Neural progenitor cell (in vitro differentiated cells): ENCODE results near the gene MYLK. TPM values are rescaled to one million over a fixed set of nuclear protein-coding genes. Genes with fewer than 3 reads are reported as not detected.
"Not testable (repeated sequence)": the region's sequence is repeated elsewhere in the genome, so short reads cannot be mapped to it uniquely, and the experiment has no call there.

Source experiments
- DNase-seq: peaks from one replicate; pipeline ENCODE4 v3.0.0-alpha.2; 2016; ENCODE audit warnings: low spot score
- H2AFZ ChIP-seq: fragments of 200-600 bp; sonication (generic); replicated peaks from 2 replicates; pipeline ENCODE4 v1.6.1; 2016; ENCODE audit warnings: antibody characterized with exemption
- H3F3A ChIP-seq: fragments of 200-600 bp; sonication (generic); 2 replicates; pipeline ENCODE4 v1.6.1; 2016; ENCODE audit warnings: antibody characterized with exemption, low read depth
- H3K27ac ChIP-seq: fragments of 200-600 bp; sonication (generic); 2 replicates; pipeline ENCODE4 v1.5.1; 2016; ENCODE audit warnings: mild to moderate bottlenecking
- H3K27me3 ChIP-seq: fragments of 200-600 bp; sonication (generic); 2 replicates; pipeline ENCODE4 v1.6.1; 2016; ENCODE audit warnings: mild to moderate bottlenecking, moderate library complexity
- H3K36me3 ChIP-seq: fragments of 200-600 bp; sonication (generic); 2 replicates; pipeline ENCODE4 v1.5.1; 2016
- H3K4me1 ChIP-seq: fragments of 200-600 bp; sonication (generic); 2 replicates; pipeline ENCODE4 v1.6.1; 2016; ENCODE audit warnings: mixed run types
- H3K4me2 ChIP-seq: fragments of 200-600 bp; sonication (generic); 2 replicates; pipeline ENCODE4 v1.6.1; 2016
- H3K4me3 ChIP-seq: fragments of 200-600 bp; sonication (generic); 2 replicates; pipeline ENCODE4 v1.5.1; 2016
- H3K79me2 ChIP-seq: fragments of 200-600 bp; sonication (generic); 2 replicates; pipeline ENCODE4 v1.6.1; 2016; ENCODE audit warnings: low read depth
- H3K9ac ChIP-seq: fragments of 200-600 bp; sonication (generic); 2 replicates; pipeline ENCODE4 v1.6.1; 2016
- H3K9me3 ChIP-seq: fragments of 200-600 bp; sonication (generic); 2 replicates; pipeline ENCODE4 v1.5.1; 2016; ENCODE audit warnings: low read depth
- H4K20me1 ChIP-seq: fragments of 200-600 bp; sonication (generic); 2 replicates; pipeline ENCODE4 v1.6.1; 2016; ENCODE audit warnings: low read depth
- H3K27ac Mint-ChIP-seq: 3 replicates; pipeline ENCODE4 v1.8.0; 2021; ENCODE audit warnings: mixed read lengths
- H3K27me3 Mint-ChIP-seq: 2 replicates; pipeline ENCODE4 v1.8.0; 2022; ENCODE audit warnings: low read depth, mild to moderate bottlenecking, inconsistent platforms, moderate library complexity, mixed read lengths; ENCODE audit not compliant: insufficient read depth
- H3K36me3 Mint-ChIP-seq: 3 replicates; pipeline ENCODE4 v1.8.0; 2021; ENCODE audit warnings: mixed read lengths
- H3K4me1 Mint-ChIP-seq: 3 replicates; pipeline ENCODE4 v1.8.0; 2021; ENCODE audit warnings: mixed read lengths
- H3K4me3 Mint-ChIP-seq: 3 replicates; pipeline ENCODE4 v1.8.0; 2021; ENCODE audit warnings: mild to moderate bottlenecking, moderate library complexity, mixed read lengths
- H3K9me3 Mint-ChIP-seq: 3 replicates; pipeline ENCODE4 v1.8.0; 2020; ENCODE audit warnings: mixed read lengths
- EZH2 ChIP-seq: fragments of 200-600 bp; sonication (generic); IDR thresholded peaks from 2 replicates; pipeline ENCODE4 v1.6.1; 2017; ENCODE audit warnings: antibody characterized with exemption, mild to moderate bottlenecking, moderate library complexity
- EZH2phosphoT487 ChIP-seq: fragments of 200-600 bp; sonication (generic); IDR thresholded peaks from 2 replicates; pipeline ENCODE4 v1.6.1; 2017; ENCODE audit warnings: antibody characterized with exemption
- total RNA-seq: library from RNA; depleted of rRNA; stranded (reverse); fragments of >200 nt; gene quantifications from 2 replicates; pipeline ENCODE4 v1.2.3, GENCODE V29; 2015; ENCODE audit warnings: low replicate concordance
- TF ChIP-seq, protein P1 (sequence below): fragments of 200-600 bp; sonication (generic); IDR thresholded peaks from 2 replicates; pipeline ENCODE4 v1.5.1; 2017; ENCODE audit warnings: antibody characterized with exemption, mild to moderate bottlenecking

The MYLK gene
- total RNA-seq, 1 donor from 2014 or later: 28.4 TPM

DNA sequence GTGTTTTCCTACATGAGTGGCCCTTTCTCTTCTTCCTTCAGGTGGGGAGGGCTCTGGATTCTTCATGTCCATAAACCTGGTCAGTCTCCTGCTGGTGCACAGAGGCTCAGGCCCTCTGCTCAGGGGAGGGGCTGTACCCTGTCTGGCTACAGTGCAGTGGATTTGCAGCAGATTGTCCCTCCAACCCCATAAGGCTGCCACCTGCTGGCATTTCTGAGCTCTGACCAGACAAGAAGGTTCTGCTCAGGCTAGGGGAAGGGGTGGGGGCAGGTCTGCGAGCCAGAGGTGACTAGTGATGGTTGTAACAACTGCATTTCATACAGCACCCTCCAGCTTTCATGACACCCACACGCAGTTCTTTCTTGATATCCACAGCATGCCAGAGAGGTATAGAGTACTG is 182.1 kb downstream of the MYLK start:
- H3K27ac ChIP-seq, H3K9ac ChIP-seq, H3K27me3 ChIP-seq, H3K4me1 ChIP-seq, H3K79me2 ChIP-seq, H3K4me2 ChIP-seq, H4K20me1 ChIP-seq, H3F3A ChIP-seq, H3K4me3 Mint-ChIP-seq, H3K36me3 ChIP-seq, H3K4me3 ChIP-seq, H3K27ac Mint-ChIP-seq, H3K27me3 Mint-ChIP-seq, H2AFZ ChIP-seq, H3K9me3 Mint-ChIP-seq, H3K9me3 ChIP-seq: not testable (repeated sequence)
- TF ChIP-seq, protein P1, sequence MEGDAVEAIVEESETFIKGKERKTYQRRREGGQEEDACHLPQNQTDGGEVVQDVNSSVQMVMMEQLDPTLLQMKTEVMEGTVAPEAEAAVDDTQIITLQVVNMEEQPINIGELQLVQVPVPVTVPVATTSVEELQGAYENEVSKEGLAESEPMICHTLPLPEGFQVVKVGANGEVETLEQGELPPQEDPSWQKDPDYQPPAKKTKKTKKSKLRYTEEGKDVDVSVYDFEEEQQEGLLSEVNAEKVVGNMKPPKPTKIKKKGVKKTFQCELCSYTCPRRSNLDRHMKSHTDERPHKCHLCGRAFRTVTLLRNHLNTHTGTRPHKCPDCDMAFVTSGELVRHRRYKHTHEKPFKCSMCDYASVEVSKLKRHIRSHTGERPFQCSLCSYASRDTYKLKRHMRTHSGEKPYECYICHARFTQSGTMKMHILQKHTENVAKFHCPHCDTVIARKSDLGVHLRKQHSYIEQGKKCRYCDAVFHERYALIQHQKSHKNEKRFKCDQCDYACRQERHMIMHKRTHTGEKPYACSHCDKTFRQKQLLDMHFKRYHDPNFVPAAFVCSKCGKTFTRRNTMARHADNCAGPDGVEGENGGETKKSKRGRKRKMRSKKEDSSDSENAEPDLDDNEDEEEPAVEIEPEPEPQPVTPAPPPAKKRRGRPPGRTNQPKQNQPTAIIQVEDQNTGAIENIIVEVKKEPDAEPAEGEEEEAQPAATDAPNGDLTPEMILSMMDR: peak; percentile 68
- Mint-ChIP-seq H3K36me3 (peaks cover 11% of the 10 kb centered on the region), H3K4me1 (peaks cover 15% of the 10 kb centered on the region)
- DNase-seq: peak; percentile 83

DNA sequence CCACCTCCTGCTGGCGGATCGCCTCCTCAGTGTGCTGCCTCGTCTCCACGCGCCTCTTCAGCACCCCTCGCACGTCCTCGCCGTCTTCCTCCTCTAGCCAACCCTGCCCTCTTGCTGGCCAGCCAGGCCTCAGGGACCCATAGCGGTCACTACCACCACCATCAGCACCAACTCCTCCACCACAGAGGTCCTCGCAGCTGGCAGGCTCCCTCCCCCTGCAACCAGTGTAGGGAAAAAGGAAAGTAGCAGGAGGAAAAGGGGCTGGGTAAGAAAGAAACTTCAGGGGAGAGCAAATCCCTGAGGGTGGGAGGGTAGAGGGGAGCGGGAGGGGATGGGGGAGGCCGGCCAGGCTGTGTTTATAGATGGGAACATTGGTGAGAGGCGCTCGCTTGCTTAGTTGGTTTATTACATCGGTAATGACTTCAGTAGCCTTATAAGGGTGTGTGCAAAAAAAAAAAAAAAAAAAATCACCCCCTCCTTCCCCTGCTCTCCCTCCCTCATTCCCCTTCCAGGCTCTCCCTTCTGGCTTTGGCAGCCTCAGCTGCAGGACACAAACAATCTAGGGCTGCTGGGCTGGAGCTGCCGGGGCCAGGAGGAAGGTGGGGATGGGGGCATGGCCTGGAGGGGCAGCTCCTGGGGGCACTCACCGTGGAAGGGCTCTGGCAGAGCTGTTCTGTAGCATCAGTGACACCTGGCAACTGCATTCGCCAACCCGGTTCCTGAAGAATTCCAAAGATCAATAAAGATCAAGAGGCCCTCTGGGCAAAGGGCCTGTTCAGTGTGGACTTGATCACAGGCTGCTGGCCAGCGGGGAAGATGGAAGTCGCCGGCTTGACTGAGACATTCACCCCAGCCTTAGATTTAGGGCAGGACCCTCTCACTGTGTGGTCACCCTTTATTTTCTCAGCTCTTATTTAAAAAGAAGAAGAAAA is 183.1 kb downstream of the MYLK start:
- no peaks in the 10 kb centered on the region for H3K9me3 Mint-ChIP-seq
- no peak overlapping the region for H3K4me3 Mint-ChIP-seq
- H3K36me3 ChIP-seq: no peaks in the 10 kb centered on the region
- no peaks in the 10 kb centered on the region for H3K27me3 ChIP-seq
- H3K27ac ChIP-seq: no peak overlapping the region
- DNase-seq: no peak
- H3K9me3 ChIP-seq: no peaks in the 10 kb centered on the region
- H3K27ac Mint-ChIP-seq: no peak overlapping the region
- H3K4me1 Mint-ChIP-seq: peaks cover 25% of the 10 kb centered on the region
- H3K27me3 Mint-ChIP-seq: no peaks in the 10 kb centered on the region
- H4K20me1 ChIP-seq: peaks cover 3% of the 10 kb centered on the region
- H3K9ac ChIP-seq: no peak overlapping the region
- peaks cover 14% of the 10 kb centered on the region for H3K36me3 Mint-ChIP-seq
- H3K4me3 ChIP-seq: no peak overlapping the region
- no peaks in the 10 kb centered on the region for H3K79me2 ChIP-seq
- no peaks in the 10 kb centered on the region for H3F3A ChIP-seq
- TF ChIP-seq EZH2 (no peak), EZH2phosphoT487 (no peak)
- TF ChIP-seq, protein P1: no peak
- H3K4me2 ChIP-seq: no peak overlapping the region
- H3K4me1 ChIP-seq: peaks cover 2% of the 10 kb centered on the region
- H2AFZ ChIP-seq: no peak overlapping the region

DNA sequence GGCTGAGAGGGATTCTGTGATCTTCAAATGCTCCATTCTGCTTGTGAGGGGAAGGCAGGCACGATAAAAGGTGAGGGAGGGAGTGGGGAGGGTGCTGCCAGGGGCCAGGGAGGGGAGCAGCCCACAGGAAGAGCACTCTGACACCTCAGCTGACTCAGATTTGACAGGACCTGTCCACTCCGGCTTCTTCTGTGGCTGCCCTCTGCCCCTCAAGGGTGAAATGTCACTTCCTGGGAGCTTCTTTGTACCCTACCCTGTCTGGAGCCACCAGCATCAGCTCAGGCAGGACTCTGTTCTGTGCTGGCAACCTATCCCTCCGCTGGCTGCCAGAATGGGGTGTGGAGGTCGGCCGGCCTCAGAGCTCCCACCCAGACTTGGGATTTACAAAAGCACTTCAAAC is 185.3 kb downstream of the MYLK start:
- H3K4me3 Mint-ChIP-seq: no peak overlapping the region
- H3K9me3 ChIP-seq: no peaks in the 10 kb centered on the region
- H3K4me1 Mint-ChIP-seq: peaks cover 44% of the 10 kb centered on the region

More for the DNA sequence above, 185.3 kb downstream of the MYLK start:
- TF ChIP-seq EZH2 (no peak), EZH2phosphoT487 (no peak)
- TF ChIP-seq, protein P1: no peak
- H3K9me3 Mint-ChIP-seq: peaks cover 2% of the 10 kb centered on the region
- Histone ChIP-seq H3K4me3 (no peak overlapping the region), H3K27ac (no peak overlapping the region), H3F3A (no peaks in the 10 kb centered on the region), H4K20me1 (peaks cover 3% of the 10 kb centered on the region), H3K4me1 (peaks cover 22% of the 10 kb centered on the region), H3K4me2 (no peak overlapping the region), H3K36me3 (no peaks in the 10 kb centered on the region), H3K27me3 (no peaks in the 10 kb centered on the region), H3K79me2 (no peaks in the 10 kb centered on the region), H3K9ac (no peak overlapping the region), H2AFZ (no peak overlapping the region)
- no peak overlapping the region for H3K27ac Mint-ChIP-seq
- H3K27me3 Mint-ChIP-seq: no peaks in the 10 kb centered on the region
- peaks cover 16% of the 10 kb centered on the region for H3K36me3 Mint-ChIP-seq
- DNase-seq: no peak
